Mesenchymal stem cell (in vitro differentiated cells and primary cell): ENCODE data around the gene ZNF280B.

Source experiments
- DNase-seq: peaks from one replicate; pipeline ENCODE4 v3.0.0-alpha.2; 2013
- H2AFZ ChIP-seq: one replicate; pipeline ENCODE4 v1.6.1; 2013; ENCODE audit warnings: low read depth, mild to moderate bottlenecking, control low read depth, inconsistent platforms, low read length, moderate library complexity
- H2AK5ac ChIP-seq: 2 replicates; pipeline ENCODE4 v1.6.1; 2013; ENCODE audit warnings: low read length, moderate library complexity, mild to moderate bottlenecking, inconsistent platforms; ENCODE audit not compliant: severe bottlenecking
- H2BK120ac ChIP-seq: one replicate; pipeline ENCODE4 v1.6.1; 2013; ENCODE audit warnings: low read depth, mild to moderate bottlenecking, inconsistent platforms, low read length, moderate library complexity
- H2BK12ac ChIP-seq, 2 experiments: one replicate each; pipeline ENCODE4 v1.6.1; 2013; ENCODE audit warnings: inconsistent platforms in 2 of 2, low read length in 2 of 2, mild to moderate bottlenecking in 2 of 2, moderate library complexity in 2 of 2, control low read depth in 1 of 2
- H2BK15ac ChIP-seq: one replicate; pipeline ENCODE4 v1.6.1; 2013; ENCODE audit warnings: mild to moderate bottlenecking, low read depth, inconsistent platforms; ENCODE audit not compliant: poor library complexity, severe bottlenecking
- H2BK5ac ChIP-seq: 2 replicates; pipeline ENCODE4 v1.6.1; 2013; ENCODE audit warnings: low read depth, mild to moderate bottlenecking, low read length, control low read depth, inconsistent platforms; ENCODE audit not compliant: poor library complexity, severe bottlenecking
- H3K14ac ChIP-seq, 2 experiments: one replicate each; pipeline ENCODE4 v1.6.1; 2013; ENCODE audit warnings: inconsistent platforms in 2 of 2, low read length in 2 of 2, control low read depth in 1 of 2, mild to moderate bottlenecking in 1 of 2, moderate library complexity in 1 of 2
- H3K18ac ChIP-seq, 2 experiments: one replicate each; pipeline ENCODE4 v1.6.1; 2013; ENCODE audit warnings: inconsistent platforms in 2 of 2, low read length in 2 of 2, control low read depth in 1 of 2, low read depth in 1 of 2, mild to moderate bottlenecking in 1 of 2
- H3K23ac ChIP-seq, 2 experiments: one replicate each; pipeline ENCODE4 v1.6.1; 2013; ENCODE audit warnings: inconsistent platforms in 2 of 2, low read length in 2 of 2, mild to moderate bottlenecking in 2 of 2, moderate library complexity in 2 of 2, control low read depth in 1 of 2
- H3K27ac ChIP-seq: 2 replicates; pipeline ENCODE4 v1.5.1; 2013; ENCODE audit warnings: mild to moderate bottlenecking, moderate library complexity, low read length, control low read depth, inconsistent platforms; ENCODE audit not compliant: poor library complexity, severe bottlenecking
- H3K27me3 ChIP-seq, 2 experiments: 2 replicates each; pipeline versions ENCODE4 v1.6.1 to v1.7.0; 2013; ENCODE audit warnings: low read length in 2 of 2, mild to moderate bottlenecking in 2 of 2, moderate library complexity in 2 of 2, control low read depth in 1 of 2, inconsistent platforms in 1 of 2; ENCODE audit not compliant: control insufficient read depth in 1 of 2, insufficient read depth in 1 of 2
- H3K36me3 ChIP-seq, 2 experiments: 2 replicates each; pipeline versions ENCODE4 v1.6.1 to v1.7.0; 2013; ENCODE audit warnings: low read length in 2 of 2, control low read depth in 1 of 2, inconsistent platforms in 1 of 2, low read depth in 1 of 2, mild to moderate bottlenecking in 1 of 2; ENCODE audit not compliant: insufficient read depth in 2 of 2, control insufficient read depth in 1 of 2
- H3K4ac ChIP-seq, 2 experiments: one replicate each; pipeline ENCODE4 v1.6.1; 2013; ENCODE audit warnings: inconsistent platforms in 2 of 2, low read length in 2 of 2, mild to moderate bottlenecking in 2 of 2, moderate library complexity in 2 of 2, control low read depth in 1 of 2, low read depth in 1 of 2
- H3K4me1 ChIP-seq: 2 replicates; pipeline ENCODE4 v1.6.1; 2013; ENCODE audit warnings: low read depth, low read length, control low read depth; ENCODE audit not compliant: control insufficient read depth, insufficient read depth
- H3K4me2 ChIP-seq: 2 replicates; pipeline ENCODE4 v1.6.1; 2013; ENCODE audit warnings: low read length, mild to moderate bottlenecking, inconsistent platforms; ENCODE audit not compliant: poor library complexity, severe bottlenecking
- H3K4me3 ChIP-seq, 2 experiments: 2 replicates each; pipeline versions ENCODE4 v1.5.1 to v1.7.0; 2013; ENCODE audit warnings: low read length in 2 of 2, mild to moderate bottlenecking in 2 of 2, control low read depth in 1 of 2, low read depth in 1 of 2; ENCODE audit not compliant: insufficient read depth in 1 of 2
- H3K79me1 ChIP-seq: replicated peaks from 2 replicates; pipeline ENCODE4 v1.6.1; 2013; ENCODE audit warnings: mild to moderate bottlenecking, control low read depth, low read length, inconsistent platforms; ENCODE audit not compliant: poor library complexity, severe bottlenecking
- H3K9ac ChIP-seq: 2 replicates; pipeline ENCODE4 v1.7.0; 2013; ENCODE audit warnings: mild to moderate bottlenecking, low read length, moderate library complexity
- H3K9me3 ChIP-seq: 2 replicates; pipeline ENCODE4 v1.7.0; 2013; ENCODE audit warnings: mild to moderate bottlenecking, low read length; ENCODE audit not compliant: control insufficient read depth
- H4K8ac ChIP-seq: one replicate; pipeline ENCODE4 v1.6.1; 2013; ENCODE audit warnings: inconsistent platforms, mild to moderate bottlenecking, low read length, moderate library complexity
- H4K91ac ChIP-seq: one replicate; pipeline ENCODE4 v1.6.1; 2013; ENCODE audit warnings: mild to moderate bottlenecking, low read length, inconsistent platforms
- WGBS: methylation state at CpG from one replicate; pipeline ENCODE4 v1.1.7; 2013; ENCODE audit warnings: mixed read lengths; 5-methylcytosine and 5-hydroxymethylcytosine counted together

Gene ZNF280B

GRCh38 chr22:22458896-22459588, 49.5 kb downstream of the ZNF280B start:
- no peak overlapping the region for H3K14ac ChIP-seq
- no peak overlapping the region for H3K4ac ChIP-seq
- no peak overlapping the region for H2BK5ac ChIP-seq
- no peak overlapping the region for H3K4me2 ChIP-seq
- H3K27ac ChIP-seq: no peak overlapping the region
- H3K36me3 ChIP-seq: no peaks in the 10 kb centered on the region
- H3K9me3 ChIP-seq: peaks cover 35% of the 10 kb centered on the region
- no peak overlapping the region for H2BK12ac ChIP-seq
- no peak overlapping the region for H4K8ac ChIP-seq
- no peak overlapping the region for H3K9ac ChIP-seq
- no peak overlapping the region for H4K91ac ChIP-seq
- no peaks in the 10 kb centered on the region for H3K4me1 ChIP-seq
- no peak overlapping the region for H2AFZ ChIP-seq
- H2BK120ac ChIP-seq: no peak overlapping the region
- no peak overlapping the region for H3K4me3 ChIP-seq
- no peak overlapping the region for H2AK5ac ChIP-seq
- no peak overlapping the region for H2BK15ac ChIP-seq
- no peak overlapping the region for H3K18ac ChIP-seq
- no peak for DNase-seq
- no peak overlapping the region for H3K23ac ChIP-seq
- 55% methylated on average over 6 of the region's 6 CpGs for WGBS
- peaks cover 0 to 44% of the 10 kb centered on the region in 2 experiments for H3K27me3 ChIP-seq
- no peaks in the 10 kb centered on the region for H3K79me1 ChIP-seq

DNA sequence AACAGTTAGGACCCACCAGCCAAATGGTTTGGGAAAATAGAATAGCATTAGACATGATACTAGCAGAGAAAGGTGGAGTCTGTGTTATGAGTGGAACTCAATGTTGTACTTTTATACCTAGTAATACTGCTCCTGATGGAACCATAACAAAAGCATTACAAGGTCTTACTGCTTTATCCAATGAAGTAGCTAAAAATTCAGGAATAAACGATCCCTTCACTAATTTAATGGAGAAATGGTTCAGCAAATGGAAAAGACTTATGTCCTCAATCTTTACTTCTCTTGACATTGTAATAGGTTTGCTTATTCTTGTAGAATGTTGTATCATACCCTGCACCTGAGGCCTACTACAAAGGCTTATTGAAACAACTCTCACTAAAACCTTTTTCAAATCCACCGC, 50.2 kb downstream of the ZNF280B start:
- H3K4me3 ChIP-seq: no peak overlapping the region
- H3K9me3 ChIP-seq: peaks cover 38% of the 10 kb centered on the region
- H3K14ac ChIP-seq: no peak overlapping the region
- H4K8ac ChIP-seq: no peak overlapping the region
- no peak overlapping the region for H2BK15ac ChIP-seq
- H2BK5ac ChIP-seq: no peak overlapping the region
- H3K4me2 ChIP-seq: no peak overlapping the region
- H3K4ac ChIP-seq: no peak overlapping the region
- no peaks in the 10 kb centered on the region for H3K79me1 ChIP-seq
- H2AK5ac ChIP-seq: no peak overlapping the region
- DNase-seq: no peak
- H3K27ac ChIP-seq: no peak overlapping the region
- H2AFZ ChIP-seq: no peak overlapping the region
- peaks cover 0 to 44% of the 10 kb centered on the region in 2 experiments for H3K27me3 ChIP-seq
- H3K18ac ChIP-seq: no peak overlapping the region
- no peaks in the 10 kb centered on the region for H3K4me1 ChIP-seq
- no peak overlapping the region for H2BK12ac ChIP-seq
- H3K36me3 ChIP-seq: no peaks in the 10 kb centered on the region
- no peak overlapping the region for H4K91ac ChIP-seq
- H3K9ac ChIP-seq: no peak overlapping the region
- no peak overlapping the region for H3K23ac ChIP-seq
- no peak overlapping the region for H2BK120ac ChIP-seq
- WGBS: no CpG with 5 or more reads among the region's 2 CpGs

DNA sequence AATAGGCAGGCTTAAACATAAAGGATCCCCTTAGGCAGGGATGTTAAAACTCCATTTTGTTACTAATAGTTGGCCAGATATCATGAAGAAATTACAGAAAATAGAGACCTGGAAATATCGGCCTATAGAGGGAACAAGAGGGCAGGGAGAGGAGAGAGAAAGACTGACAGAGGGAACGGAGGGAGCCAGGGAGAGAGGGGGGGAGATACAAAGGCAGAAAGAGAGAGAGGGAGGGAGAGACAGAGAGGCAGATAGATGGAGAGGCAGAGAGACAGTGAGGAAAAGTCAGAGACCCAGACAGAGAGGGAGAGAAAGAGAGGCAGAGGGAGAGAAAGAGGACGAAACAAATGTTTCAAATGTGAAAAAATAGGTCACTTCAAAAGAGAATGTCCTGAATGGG, 53.5 kb downstream of the ZNF280B start:
- H4K8ac ChIP-seq: no peak overlapping the region
- 59% methylated on average over 2 of the region's 3 CpGs for WGBS
- H3K4me3 ChIP-seq: no peak overlapping the region
- no peak overlapping the region for H2BK15ac ChIP-seq
- no peak overlapping the region for H2BK5ac ChIP-seq
- no peak overlapping the region for H2AK5ac ChIP-seq
- no peak overlapping the region for H2BK12ac ChIP-seq
- peaks cover 50% of the 10 kb centered on the region for H3K9me3 ChIP-seq
- H3K4ac ChIP-seq: no peak overlapping the region
- H3K14ac ChIP-seq: no peak overlapping the region
- no peak overlapping the region for H3K18ac ChIP-seq
- no peaks in the 10 kb centered on the region for H3K79me1 ChIP-seq
- H3K9ac ChIP-seq: no peak overlapping the region
- no peak for DNase-seq
- H3K4me1 ChIP-seq: no peaks in the 10 kb centered on the region
- H3K27me3 ChIP-seq: peaks cover 0 to 58% of the 10 kb centered on the region in 2 experiments
- H3K36me3 ChIP-seq: no peaks in the 10 kb centered on the region
- H3K27ac ChIP-seq: no peak overlapping the region
- no peak overlapping the region for H3K23ac ChIP-seq
- no peak overlapping the region for H2AFZ ChIP-seq
- H3K4me2 ChIP-seq: no peak overlapping the region
- H4K91ac ChIP-seq: no peak overlapping the region
- no peak overlapping the region for H2BK120ac ChIP-seq

GRCh38 chr22:22452996-22453686, 55.4 kb downstream of the ZNF280B start:
- no peak overlapping the region for H2BK15ac ChIP-seq
- no peak overlapping the region for H2AK5ac ChIP-seq
- H2BK12ac ChIP-seq: no peak overlapping the region
- no peak overlapping the region for H4K8ac ChIP-seq
- no peak overlapping the region for H3K27ac ChIP-seq
- no peak overlapping the region for H3K18ac ChIP-seq
- H3K4me2 ChIP-seq: no peak overlapping the region
- no peak overlapping the region for H2BK5ac ChIP-seq
- H3K23ac ChIP-seq: no peak overlapping the region
- H3K4me3 ChIP-seq: no peak overlapping the region
- no peaks in the 10 kb centered on the region for H3K79me1 ChIP-seq
- H2AFZ ChIP-seq: no peak overlapping the region
- WGBS: 71% methylated on average over 6 of the region's 6 CpGs
- DNase-seq: no peak
- H3K4me1 ChIP-seq: no peaks in the 10 kb centered on the region
- H4K91ac ChIP-seq: no peak overlapping the region
- peaks cover 32% of the 10 kb centered on the region for H3K9me3 ChIP-seq
- no peak overlapping the region for H3K9ac ChIP-seq
- no peak overlapping the region for H3K14ac ChIP-seq
- peaks cover 0 to 75% of the 10 kb centered on the region in 2 experiments for H3K27me3 ChIP-seq
- H3K4ac ChIP-seq: no peak overlapping the region
- no peak overlapping the region for H2BK120ac ChIP-seq
- no peaks in the 10 kb centered on the region for H3K36me3 ChIP-seq
